Tibial nerve (tissue), 4 donors: Measurements from ENCODE around the gene CHKA.

Source experiments
- EP300 ChIP-seq, 2 donors: sonication (generic); formaldehyde crosslinking; IDR thresholded peaks; one replicate each; pipeline ENCODE4 v1.6.1; 2017; ENCODE audit warnings: antibody characterized with exemption in 2 of 2, mild to moderate bottlenecking in 1 of 2
- POLR2A ChIP-seq, 2 donors: fragments of 450-650 bp; IDR thresholded peaks; one replicate each; pipeline ENCODE4 v1.6.1; 2017; ENCODE audit warnings: antibody characterized with exemption in 2 of 2, mild to moderate bottlenecking in 2 of 2, moderate library complexity in 2 of 2
- TF ChIP-seq, protein P1 (sequence below), 5 experiments: fragments of 200-600 bp in 3 of 5; fragments of 450-650 bp in 2 of 5; sonication (generic) in 3 of 5; IDR thresholded peaks; one replicate each; pipeline ENCODE4 v1.5.1; 2016 to 2019; ENCODE audit warnings: antibody characterized with exemption in 5 of 5, mild to moderate bottlenecking in 3 of 5, moderate library complexity in 2 of 5

DNA sequence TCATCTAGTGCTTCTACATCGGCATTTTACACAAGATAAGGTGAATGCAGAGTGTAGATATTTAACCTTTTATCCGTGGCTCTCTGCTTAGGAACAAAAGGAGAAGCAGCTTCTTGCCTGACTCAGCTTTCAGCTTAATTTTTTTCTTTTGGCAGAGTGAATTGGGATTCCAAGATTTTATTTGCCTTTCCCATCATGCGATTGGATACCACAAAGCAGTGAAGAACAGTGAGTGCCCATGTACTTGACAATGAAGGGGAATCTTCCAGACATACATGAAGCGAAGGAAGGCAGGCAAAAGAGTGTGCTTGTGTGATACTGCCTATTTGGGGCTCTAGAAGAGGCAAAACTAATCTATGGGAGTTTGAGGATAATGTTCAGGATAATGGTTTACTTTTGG is 17.0 kb upstream of the CHKA start:
- TF ChIP-seq, protein P1, sequence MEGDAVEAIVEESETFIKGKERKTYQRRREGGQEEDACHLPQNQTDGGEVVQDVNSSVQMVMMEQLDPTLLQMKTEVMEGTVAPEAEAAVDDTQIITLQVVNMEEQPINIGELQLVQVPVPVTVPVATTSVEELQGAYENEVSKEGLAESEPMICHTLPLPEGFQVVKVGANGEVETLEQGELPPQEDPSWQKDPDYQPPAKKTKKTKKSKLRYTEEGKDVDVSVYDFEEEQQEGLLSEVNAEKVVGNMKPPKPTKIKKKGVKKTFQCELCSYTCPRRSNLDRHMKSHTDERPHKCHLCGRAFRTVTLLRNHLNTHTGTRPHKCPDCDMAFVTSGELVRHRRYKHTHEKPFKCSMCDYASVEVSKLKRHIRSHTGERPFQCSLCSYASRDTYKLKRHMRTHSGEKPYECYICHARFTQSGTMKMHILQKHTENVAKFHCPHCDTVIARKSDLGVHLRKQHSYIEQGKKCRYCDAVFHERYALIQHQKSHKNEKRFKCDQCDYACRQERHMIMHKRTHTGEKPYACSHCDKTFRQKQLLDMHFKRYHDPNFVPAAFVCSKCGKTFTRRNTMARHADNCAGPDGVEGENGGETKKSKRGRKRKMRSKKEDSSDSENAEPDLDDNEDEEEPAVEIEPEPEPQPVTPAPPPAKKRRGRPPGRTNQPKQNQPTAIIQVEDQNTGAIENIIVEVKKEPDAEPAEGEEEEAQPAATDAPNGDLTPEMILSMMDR (IDR thresholded peaks at IDR 0.05): no peak
- no peak for TF ChIP-seq POLR2A (IDR thresholded peaks at IDR 0.05)
- TF ChIP-seq EP300 (IDR thresholded peaks at IDR 0.05): no peak
